SK-N-SH treated with all-trans-retinoic acid at 6 μM for 48 hours (cell line): Measurements from ENCODE around the gene TTC7B.

Experiments
- ATAC-seq: fragments of 200-7000 bp; cut with Tn5 transposase; 3 replicates; pipeline ENCODE4 v1.9.1; 2020; ENCODE audit warnings: mild to moderate bottlenecking, moderate library complexity
- ARNTL ChIP-seq: fragments of 450-650 bp; formaldehyde crosslinking; IDR thresholded peaks from 2 replicates; pipeline ENCODE4 v1.5.0; 2020; ENCODE audit warnings: low read depth, mild to moderate bottlenecking, moderate library complexity, borderline replicate concordance
- BACH2 ChIP-seq: fragments of 250-450 bp; sonication (Bioruptor Pico); IDR thresholded peaks from 2 replicates; pipeline ENCODE4 v1.9.0; 2021; ENCODE audit warnings: mild to moderate bottlenecking, borderline replicate concordance
- CREB5 ChIP-seq: fragments of 250-450 bp; sonication (Bioruptor Pico); IDR thresholded peaks from 2 replicates; pipeline ENCODE4 v1.5.1; 2020; ENCODE audit warnings: low read depth, mild to moderate bottlenecking, moderate library complexity
- CSRNP3 ChIP-seq: fragments of 250-450 bp; sonication (Bioruptor Pico); IDR thresholded peaks from 2 replicates; pipeline ENCODE4 v1.5.1; 2021; ENCODE audit warnings: mild to moderate bottlenecking, moderate library complexity
- ESRRG ChIP-seq: fragments of 250-450 bp; sonication (Bioruptor Pico); IDR thresholded peaks from 2 replicates; pipeline ENCODE4 v1.6.1; 2021; ENCODE audit warnings: mild to moderate bottlenecking
- GLIS3 ChIP-seq: fragments of 250-450 bp; sonication (Bioruptor Pico); IDR thresholded peaks from 2 replicates; pipeline ENCODE4 v1.5.0; 2020; ENCODE audit warnings: mild to moderate bottlenecking, moderate library complexity
- ISL1 ChIP-seq: fragments of 250-450 bp; sonication (Bioruptor Pico); IDR thresholded peaks from 2 replicates; pipeline ENCODE4 v2.1.2; 2022; ENCODE audit warnings: mild to moderate bottlenecking, moderate library complexity
- OSR1 ChIP-seq: fragments of 250-450 bp; sonication (Bioruptor Pico); IDR thresholded peaks from 2 replicates; pipeline ENCODE4 v1.8.0; 2022; ENCODE audit warnings: moderate library complexity, mild to moderate bottlenecking, inconsistent platforms
- PATZ1 ChIP-seq: fragments of 250-450 bp; sonication (Bioruptor Pico); IDR thresholded peaks from 2 replicates; pipeline ENCODE4 v1.8.0; 2020; ENCODE audit warnings: mild to moderate bottlenecking, moderate library complexity, borderline replicate concordance
- POU6F1 ChIP-seq: fragments of 250-450 bp; sonication (Bioruptor Pico); IDR thresholded peaks from 2 replicates; pipeline ENCODE4 v1.8.0; 2021; ENCODE audit warnings: low read depth, mild to moderate bottlenecking, moderate library complexity, borderline replicate concordance
- PPARA ChIP-seq: fragments of 250-450 bp; sonication (Bioruptor Pico); IDR thresholded peaks from 2 replicates; pipeline ENCODE4 v1.5.0; 2020; ENCODE audit warnings: mild to moderate bottlenecking, borderline replicate concordance
- RARB ChIP-seq: fragments of 250-450 bp; sonication (Bioruptor Pico); IDR thresholded peaks from 2 replicates; pipeline ENCODE4 v1.8.0; 2021; ENCODE audit warnings: mild to moderate bottlenecking, moderate library complexity
- SNAI2 ChIP-seq: fragments of 250-450 bp; sonication (Bioruptor Pico); IDR thresholded peaks from 2 replicates; pipeline ENCODE4 v1.5.0; 2020; ENCODE audit warnings: mild to moderate bottlenecking, moderate library complexity
- TCF4 ChIP-seq: fragments of 250-450 bp; sonication (Bioruptor Pico); IDR thresholded peaks from 2 replicates; pipeline ENCODE4 v1.8.0; 2021; ENCODE audit warnings: mild to moderate bottlenecking, moderate library complexity, borderline replicate concordance
- TOX ChIP-seq: fragments of 250-450 bp; sonication (Bioruptor Pico); IDR thresholded peaks from 2 replicates; pipeline ENCODE4 v1.8.0; 2021; ENCODE audit warnings: mild to moderate bottlenecking, moderate library complexity, borderline replicate concordance
- TSHZ2 ChIP-seq: fragments of 250-450 bp; sonication (Bioruptor Pico); IDR thresholded peaks from 2 replicates; pipeline ENCODE4 v1.5.0; 2020; ENCODE audit warnings: mild to moderate bottlenecking, moderate library complexity
- ZC3H10 ChIP-seq: fragments of 250-450 bp; sonication (Bioruptor Pico); IDR thresholded peaks from 2 replicates; pipeline ENCODE4 v1.5.1; 2021; ENCODE audit warnings: mild to moderate bottlenecking, moderate library complexity
- ZFP3 ChIP-seq: fragments of 250-450 bp; sonication (Bioruptor Pico); IDR thresholded peaks from 2 replicates; pipeline ENCODE4 v1.5.0; 2020; ENCODE audit warnings: mild to moderate bottlenecking, moderate library complexity
- ZNF565 ChIP-seq: fragments of 450-650 bp; formaldehyde crosslinking; conservative IDR thresholded peaks from 2 replicates; pipeline ENCODE4 v1.5.0; 2020; ENCODE audit warnings: low read depth, mild to moderate bottlenecking, moderate library complexity
- ZNF8 ChIP-seq: fragments of 450-650 bp; formaldehyde crosslinking; IDR thresholded peaks from 2 replicates; pipeline ENCODE4 v1.5.0; 2020; ENCODE audit warnings: mild to moderate bottlenecking, moderate library complexity

TTC7B gene

GRCh38 chr14:90508536-90509254, 307.5 kb downstream of the TTC7B start (continued):
- TF ChIP-seq TSHZ2 (CRISPR knock-in tag) (no peak), ZNF8 (no peak)

GRCh38 chr14:90508036-90508435, 308.2 kb downstream of the TTC7B start:
- no peak for ATAC-seq
- no peak for TF ChIP-seq CSRNP3 (CRISPR knock-in tag)
- TF ChIP-seq ZNF565 (CRISPR knock-in tag): no peak
- TF ChIP-seq TSHZ2 (CRISPR knock-in tag): no peak
- no peak for TF ChIP-seq OSR1
- no peak for TF ChIP-seq CREB5 (CRISPR knock-in tag)
- TF ChIP-seq POU6F1 (CRISPR knock-in tag): no peak
- TF ChIP-seq BACH2 (CRISPR knock-in tag): no peak
- TF ChIP-seq TCF4 (CRISPR knock-in tag): no peak
- no peak for TF ChIP-seq PATZ1 (CRISPR knock-in tag)
- TF ChIP-seq ESRRG: no peak
- no peak for TF ChIP-seq ZC3H10 (CRISPR knock-in tag)
- TF ChIP-seq SNAI2 (CRISPR knock-in tag): no peak
- no peak for TF ChIP-seq TOX (CRISPR knock-in tag)
- no peak for TF ChIP-seq PPARA (CRISPR knock-in tag)
- TF ChIP-seq ARNTL: no peak
- no peak for TF ChIP-seq ISL1 (CRISPR knock-in tag)
- TF ChIP-seq ZFP3 (CRISPR knock-in tag): no peak
- TF ChIP-seq RARB (CRISPR knock-in tag): no peak
- no peak for TF ChIP-seq ZNF8
- no peak for TF ChIP-seq GLIS3 (CRISPR knock-in tag)
